GM12878 (cell line): Measurements from ENCODE around the gene LEMD1.

Source experiments
- ATF2 ChIP-seq: IDR thresholded peaks from 2 replicates; pipeline ENCODE4 v1.6.1; 2012; ENCODE audit warnings: low read length, inconsistent platforms
- BACH1 ChIP-seq: fragments of 450-650 bp; IDR thresholded peaks from 2 replicates; pipeline ENCODE4 v1.6.1; 2017; ENCODE audit warnings: mild to moderate bottlenecking, borderline replicate concordance
- CBX3 ChIP-seq: fragments of 200-600 bp; sonication (generic); IDR thresholded peaks from 2 replicates; pipeline ENCODE4 v1.6.1; 2016; ENCODE audit warnings: low read depth, borderline replicate concordance
- CTCF ChIP-seq, 3 experiments: IDR thresholded peaks in 2 of 3; conservative IDR thresholded peaks in 1 of 3; 2 replicates each; pipeline ENCODE4 v1.5.1; 2011; ENCODE audit warnings: low read depth in 3 of 3, low read length in 3 of 3, mild to moderate bottlenecking in 3 of 3, control low read depth in 2 of 3, moderate library complexity in 2 of 3, inconsistent platforms in 1 of 3, mixed read lengths in 1 of 3; ENCODE audit not compliant: control insufficient read depth in 2 of 3, insufficient read depth in 1 of 3; ENCODE audit errors: extremely low read depth in 1 of 3
- EGR1 ChIP-seq, 2 experiments: IDR thresholded peaks; 1 replicate in 1 of 2; 2 replicates in 1 of 2; pipeline ENCODE4 v1.6.1; 2011 to 2012; ENCODE audit warnings: low read depth in 2 of 2, low read length in 2 of 2, borderline replicate concordance in 1 of 2, mild to moderate bottlenecking in 1 of 2, moderate library complexity in 1 of 2
- FOXM1 ChIP-seq: IDR thresholded peaks from 2 replicates; pipeline ENCODE4 v1.6.1; 2012; ENCODE audit warnings: low read depth, mild to moderate bottlenecking, inconsistent platforms, low read length, moderate library complexity
- GATAD2B ChIP-seq: fragments of 450-650 bp; conservative IDR thresholded peaks from 2 replicates; pipeline ENCODE4 v1.6.1; 2017; ENCODE audit warnings: low read depth, mild to moderate bottlenecking, moderate library complexity
- MAX ChIP-seq: IDR thresholded peaks from 2 replicates; pipeline ENCODE4 v1.6.1; 2012; ENCODE audit warnings: low read depth, low read length, improper control_type of control experiment
- POLR2A ChIP-seq: IDR thresholded peaks from 2 replicates; pipeline ENCODE4 v1.6.1; 2011; ENCODE audit warnings: low read depth, mild to moderate bottlenecking, low read length
- SMC3 ChIP-seq: IDR thresholded peaks from 2 replicates; pipeline ENCODE4 v1.6.1; 2011; ENCODE audit warnings: low read length, improper control_type of control experiment, borderline replicate concordance
- TAF1 ChIP-seq: IDR thresholded peaks from 2 replicates; pipeline ENCODE4 v1.6.1; 2011; ENCODE audit warnings: mild to moderate bottlenecking, low read depth, low read length, borderline replicate concordance
- ZZZ3 ChIP-seq: IDR thresholded peaks from 2 replicates; pipeline ENCODE4 v1.6.1; 2011; ENCODE audit warnings: low read depth; ENCODE audit not compliant: control insufficient read depth, insufficient read length

GRCh38 chr1:205353191-205353590 lies 68.7 kb downstream of the LEMD1 start:
- no peak for TF ChIP-seq FOXM1
- no peak for TF ChIP-seq GATAD2B
- no peak for TF ChIP-seq ZZZ3
- no peak for TF ChIP-seq POLR2A
- TF ChIP-seq ATF2, result no peak
- no peak for TF ChIP-seq TAF1
- no peak for TF ChIP-seq MAX
- no peak for TF ChIP-seq CTCF (IDR thresholded peaks at IDR 0.05 in 2 of 3, conservative IDR thresholded peaks at IDR 0.05 in 1 of 3; ENCODE audit: control insufficient read depth in 2 of 3, extremely low read depth in 1 of 3, insufficient read depth in 1 of 3, low read depth in 3 of 3, low read length in 3 of 3)
- TF ChIP-seq EGR1 (IDR thresholded peaks at IDR 0.05; ENCODE audit: borderline replicate concordance in 1 of 2, low read depth in 2 of 2, low read length in 2 of 2), result no peak
- no peak for TF ChIP-seq SMC3
- no peak for TF ChIP-seq BACH1
- no peak for TF ChIP-seq CBX3
